HG03571 (cell line): ENCODE results near the gene STAC.
"Not testable (repeated sequence)": the region's sequence is repeated elsewhere in the genome, so short reads cannot be mapped to it uniquely, and the experiment has no call there.

Experiments used
- ATAC-seq: cut with Tn5 transposase; IDR thresholded peaks from one replicate; pipeline ENCODE4 v1.9.1; 2021; ENCODE audit not compliant: unreplicated experiment

Gene STAC

DNA sequence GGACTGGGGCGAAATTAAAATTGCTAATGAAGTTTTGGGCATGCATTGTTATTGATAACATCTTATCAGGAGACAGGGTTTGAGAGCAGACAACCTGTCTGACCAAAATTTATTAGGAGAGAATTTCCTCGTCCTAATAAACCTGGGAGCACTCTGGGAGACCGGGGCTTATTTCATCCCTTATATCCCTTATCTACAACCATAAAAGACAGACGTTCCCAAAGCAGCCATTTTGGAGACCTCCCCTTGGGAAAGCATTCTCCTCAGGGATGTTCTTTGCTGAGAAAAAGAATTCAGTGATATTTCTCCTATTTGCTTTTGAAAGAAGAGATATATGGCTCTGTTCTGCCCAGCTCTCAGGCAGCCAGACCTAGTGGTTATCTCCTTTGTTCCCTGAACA lies 198.1 kb downstream of the STAC start:
- ATAC-seq: not testable (repeated sequence)

DNA sequence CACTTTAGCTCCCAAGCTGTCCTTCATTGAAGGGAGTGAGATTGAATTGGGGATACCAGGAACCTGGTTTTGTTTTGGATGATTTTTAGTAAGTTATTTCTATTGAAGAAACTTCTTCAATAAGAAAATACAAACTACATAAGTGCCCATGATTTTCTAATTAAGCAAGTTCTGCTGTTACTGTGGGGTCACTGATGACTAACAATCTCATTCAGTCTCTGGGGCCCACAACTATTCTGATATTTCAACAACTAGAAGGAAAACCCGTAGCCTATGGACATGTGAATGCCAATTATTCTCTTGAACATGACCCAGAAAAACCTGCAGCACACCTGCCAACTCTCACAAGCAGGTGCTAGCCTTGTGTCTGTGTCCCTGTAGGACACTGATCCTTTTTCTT lies 199.4 kb downstream of the STAC start:
- no peak for ATAC-seq

DNA sequence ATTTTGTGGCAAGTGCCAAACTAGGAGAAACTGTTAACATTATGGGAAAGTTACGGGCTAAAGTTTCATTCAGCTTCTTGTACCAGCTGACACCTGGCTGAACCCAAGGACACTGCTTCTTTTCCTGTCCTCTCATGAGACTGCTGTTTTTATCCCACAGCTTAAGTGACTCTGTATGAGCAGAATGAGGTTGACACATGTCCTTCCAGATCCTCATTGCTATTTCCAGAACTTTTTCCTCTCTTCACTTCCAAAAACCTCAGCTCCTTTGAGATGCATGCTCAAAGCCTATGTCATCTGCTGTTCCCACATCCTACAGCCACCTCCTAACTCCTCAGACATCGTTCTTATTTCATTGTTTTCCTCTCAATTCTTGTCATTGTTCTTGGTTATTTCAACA lies 200.4 kb downstream of the STAC start:
- ATAC-seq: no peak

DNA sequence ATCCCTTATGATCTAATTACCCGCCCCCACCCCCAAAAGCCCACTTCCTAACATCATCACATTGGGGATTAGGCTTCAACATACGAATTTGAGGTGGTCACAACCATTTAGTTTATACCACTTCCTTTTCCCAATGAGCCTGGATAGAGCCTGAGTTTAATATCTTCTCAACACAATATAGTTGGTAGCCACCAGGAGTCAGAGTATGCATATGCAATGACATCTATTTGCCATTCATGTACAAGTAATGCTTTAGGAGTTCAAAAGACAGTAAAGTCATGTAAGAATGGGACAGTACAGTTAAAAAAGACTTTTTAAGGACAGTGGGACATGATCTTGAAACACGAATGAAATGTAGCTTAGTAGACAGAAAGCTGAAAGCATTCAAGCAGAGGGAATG lies 211.7 kb downstream of the STAC start:
- no peak for ATAC-seq

DNA sequence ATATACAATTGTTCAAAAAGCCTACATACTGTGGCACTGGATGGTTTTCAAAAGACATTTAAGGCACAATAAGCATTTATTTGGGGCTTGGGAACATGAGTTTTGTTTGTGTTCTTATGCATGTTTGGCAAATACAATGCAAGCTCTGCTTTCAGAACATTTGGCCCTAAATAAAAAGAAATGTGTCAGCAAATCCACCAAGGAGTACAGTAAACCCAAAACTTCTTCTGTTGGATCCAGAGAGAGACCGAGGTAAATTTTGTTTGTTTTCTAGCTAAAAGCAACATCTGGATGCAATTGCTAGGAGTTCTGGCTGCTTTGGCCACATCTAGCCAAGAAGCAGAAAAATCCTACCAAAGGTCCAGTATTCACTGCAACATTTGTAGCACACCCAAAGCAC lies 215.2 kb downstream of the STAC start:
- ATAC-seq: no peak

DNA sequence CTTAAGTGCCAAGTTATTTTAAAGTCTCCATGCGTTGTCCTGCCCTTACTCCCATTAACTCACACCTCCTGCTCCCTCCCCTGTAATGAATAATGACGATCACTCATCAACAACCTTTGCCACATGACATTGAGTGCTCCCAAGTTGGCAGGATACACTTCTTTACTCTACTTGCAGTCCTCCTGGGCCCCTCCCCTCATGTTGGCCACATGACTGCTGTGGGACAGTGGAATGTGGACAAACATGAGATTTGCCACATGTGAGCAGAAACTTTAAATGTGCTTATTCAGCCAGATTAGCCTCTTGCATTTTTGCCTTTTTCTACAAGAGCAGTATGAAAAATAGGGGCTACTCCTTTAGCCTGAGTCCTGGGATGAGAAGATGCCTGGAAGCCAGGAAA lies 216.1 kb downstream of the STAC start:
- ATAC-seq: no peak

DNA sequence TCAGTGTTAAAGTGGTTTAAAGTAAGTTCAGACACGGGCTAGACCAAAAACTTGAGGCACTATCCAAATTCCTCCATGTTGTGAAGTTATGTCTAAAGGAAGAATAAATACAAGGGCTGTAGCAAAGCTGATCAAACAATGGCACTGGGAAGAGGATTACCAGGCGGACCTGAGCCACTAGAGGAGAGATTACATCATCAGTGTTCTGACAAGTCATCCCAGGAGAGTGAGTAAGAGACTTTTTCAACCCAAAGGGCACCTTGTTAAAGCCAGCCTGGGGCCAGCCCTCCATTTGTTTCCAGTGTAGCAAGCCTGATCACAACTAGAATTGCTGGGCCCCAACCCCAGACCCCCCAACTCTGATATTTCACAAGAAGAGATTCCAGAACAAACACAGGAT lies 217.1 kb downstream of the STAC start:
- ATAC-seq: no peak
